AG09309 (cell line): ENCODE measurements around the gene DNAJC8.

ENCODE experiments used
- DNase-seq: peaks from one replicate; pipeline ENCODE4 v3.0.0-alpha.2; 2010; ENCODE audit warnings: low read depth
- H3K4me3 ChIP-seq: 2 replicates; pipeline ENCODE4 v1.5.1; 2011; ENCODE audit warnings: mild to moderate bottlenecking, low read depth, low read length, moderate library complexity; ENCODE audit not compliant: control insufficient read depth
- TF ChIP-seq, protein P1 (sequence below): IDR thresholded peaks from 2 replicates; pipeline ENCODE4 v1.5.1; 2011; ENCODE audit warnings: mild to moderate bottlenecking, low read depth, low read length, inconsistent platforms; ENCODE audit not compliant: insufficient read depth, control insufficient read depth; ENCODE audit errors: missing control alignments

Gene DNAJC8

DNA sequence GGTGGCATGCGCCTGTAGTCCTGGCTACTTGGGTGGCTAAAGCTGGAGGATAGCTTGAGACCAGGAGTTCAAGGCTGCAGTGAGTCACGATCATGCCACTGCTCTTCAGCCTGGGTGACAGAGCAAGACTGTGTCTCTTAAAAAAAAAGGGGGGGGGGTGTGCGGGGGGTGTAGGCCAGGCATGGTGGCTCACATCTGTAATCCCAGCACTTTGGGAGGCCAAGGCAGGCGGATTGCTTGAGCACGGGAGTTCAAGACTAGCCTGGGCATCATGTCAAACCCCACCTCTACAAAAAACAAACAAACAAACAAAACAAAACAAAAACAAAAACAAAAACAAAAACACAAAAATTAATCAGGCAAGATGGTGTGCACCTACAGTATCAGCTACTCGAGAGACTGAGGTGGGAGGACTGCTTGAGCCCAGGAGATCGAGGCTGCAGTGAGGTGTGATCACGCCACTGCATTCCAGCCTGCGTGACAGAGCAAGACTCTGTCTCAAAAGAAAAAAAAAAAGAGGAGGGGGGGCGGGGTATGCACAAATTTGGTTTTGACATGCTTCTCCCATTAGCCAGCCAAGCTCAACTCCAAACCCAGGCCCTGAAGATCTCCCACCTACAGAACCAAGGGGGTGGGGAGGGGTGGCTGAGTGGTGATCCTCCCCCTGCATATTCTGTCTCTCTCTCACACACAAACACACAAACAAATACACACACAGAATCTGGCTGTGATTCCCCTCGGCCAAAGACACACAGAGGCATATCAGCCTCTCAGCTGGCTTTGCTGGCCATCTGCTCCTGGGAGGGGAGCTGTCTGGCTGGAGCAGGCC is 59.5 kb downstream of the DNAJC8 start:
- DNase-seq, result no peak
- TF ChIP-seq, protein P1, sequence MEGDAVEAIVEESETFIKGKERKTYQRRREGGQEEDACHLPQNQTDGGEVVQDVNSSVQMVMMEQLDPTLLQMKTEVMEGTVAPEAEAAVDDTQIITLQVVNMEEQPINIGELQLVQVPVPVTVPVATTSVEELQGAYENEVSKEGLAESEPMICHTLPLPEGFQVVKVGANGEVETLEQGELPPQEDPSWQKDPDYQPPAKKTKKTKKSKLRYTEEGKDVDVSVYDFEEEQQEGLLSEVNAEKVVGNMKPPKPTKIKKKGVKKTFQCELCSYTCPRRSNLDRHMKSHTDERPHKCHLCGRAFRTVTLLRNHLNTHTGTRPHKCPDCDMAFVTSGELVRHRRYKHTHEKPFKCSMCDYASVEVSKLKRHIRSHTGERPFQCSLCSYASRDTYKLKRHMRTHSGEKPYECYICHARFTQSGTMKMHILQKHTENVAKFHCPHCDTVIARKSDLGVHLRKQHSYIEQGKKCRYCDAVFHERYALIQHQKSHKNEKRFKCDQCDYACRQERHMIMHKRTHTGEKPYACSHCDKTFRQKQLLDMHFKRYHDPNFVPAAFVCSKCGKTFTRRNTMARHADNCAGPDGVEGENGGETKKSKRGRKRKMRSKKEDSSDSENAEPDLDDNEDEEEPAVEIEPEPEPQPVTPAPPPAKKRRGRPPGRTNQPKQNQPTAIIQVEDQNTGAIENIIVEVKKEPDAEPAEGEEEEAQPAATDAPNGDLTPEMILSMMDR, result no peak
- no peak overlapping the region for H3K4me3 ChIP-seq

DNA sequence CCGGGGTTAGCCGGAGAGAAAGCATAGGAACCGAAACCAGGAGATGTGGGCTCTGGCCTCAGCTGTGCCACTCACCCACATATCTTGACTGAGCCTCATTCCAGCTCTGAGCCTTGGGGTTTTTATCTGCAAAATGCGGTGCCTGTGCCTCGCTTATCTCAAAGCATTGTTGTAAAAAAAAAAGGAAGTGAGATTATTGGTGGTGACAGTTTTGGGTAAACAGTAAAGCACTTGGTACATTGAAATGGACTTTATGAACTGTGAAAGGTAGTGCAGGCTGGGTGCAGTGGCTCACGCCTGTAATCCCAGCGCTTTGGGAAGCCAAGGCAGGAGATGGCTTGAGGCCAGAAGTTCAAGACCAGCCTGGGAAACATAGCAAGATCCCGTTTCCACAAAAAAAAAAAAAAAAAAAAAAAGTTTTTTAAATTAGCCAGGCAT is 60.1 kb downstream of the DNAJC8 start:
- no peak overlapping the region for H3K4me3 ChIP-seq
- TF ChIP-seq, protein P1, result no peak
- DNase-seq, result no peak

DNA sequence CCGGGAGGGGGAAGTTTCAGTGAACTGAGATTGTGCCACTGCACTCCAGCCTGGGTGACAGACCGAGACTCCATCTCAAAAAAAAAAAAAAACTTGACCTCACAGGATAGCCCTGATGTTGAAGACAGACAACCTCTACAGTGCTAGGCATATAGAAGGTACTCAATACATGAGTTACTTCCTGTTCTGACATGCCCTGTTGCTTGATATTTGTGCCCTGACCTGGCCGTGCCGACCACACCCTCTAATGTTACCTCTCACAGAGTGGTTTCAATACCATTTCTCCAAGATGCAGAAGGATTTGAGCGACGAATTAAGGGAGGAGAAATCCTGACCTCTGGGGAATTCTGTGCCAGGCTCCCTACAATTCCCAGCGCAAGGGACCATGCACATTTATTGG is 61.6 kb downstream of the DNAJC8 start:
- no peak for DNase-seq
- H3K4me3 ChIP-seq, result no peak overlapping the region
- TF ChIP-seq, protein P1, result no peak

DNA sequence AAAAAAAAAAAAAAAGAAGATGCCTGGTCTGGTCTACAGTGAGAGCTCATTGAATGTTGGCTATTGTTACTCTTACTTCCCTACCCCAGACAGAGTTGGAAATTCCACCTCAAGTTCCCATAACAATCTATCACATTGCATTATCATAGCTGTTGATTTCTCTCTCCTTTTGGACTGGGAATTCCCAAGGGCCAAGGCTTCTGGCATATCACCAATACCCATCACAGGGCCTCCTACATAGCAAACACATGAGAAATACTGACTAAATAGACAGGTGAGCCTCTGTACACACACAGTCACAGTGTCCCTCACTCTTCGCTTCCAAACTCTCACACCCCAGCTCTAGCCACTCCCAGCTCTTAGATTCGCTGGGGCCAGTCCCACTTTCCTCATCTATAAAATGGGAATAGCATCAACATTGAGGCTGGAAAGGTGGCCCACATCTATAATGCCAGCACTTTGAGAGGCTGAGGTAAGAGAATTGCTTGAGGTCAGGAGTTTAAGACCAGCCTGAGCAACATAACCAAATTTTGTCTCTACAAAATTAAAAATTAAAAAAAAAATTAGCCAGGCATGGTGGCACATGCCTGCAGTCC is 62.7 kb downstream of the DNAJC8 start:
- DNase-seq, result no peak
- TF ChIP-seq, protein P1, result no peak
- H3K4me3 ChIP-seq, result no peak overlapping the region

DNA sequence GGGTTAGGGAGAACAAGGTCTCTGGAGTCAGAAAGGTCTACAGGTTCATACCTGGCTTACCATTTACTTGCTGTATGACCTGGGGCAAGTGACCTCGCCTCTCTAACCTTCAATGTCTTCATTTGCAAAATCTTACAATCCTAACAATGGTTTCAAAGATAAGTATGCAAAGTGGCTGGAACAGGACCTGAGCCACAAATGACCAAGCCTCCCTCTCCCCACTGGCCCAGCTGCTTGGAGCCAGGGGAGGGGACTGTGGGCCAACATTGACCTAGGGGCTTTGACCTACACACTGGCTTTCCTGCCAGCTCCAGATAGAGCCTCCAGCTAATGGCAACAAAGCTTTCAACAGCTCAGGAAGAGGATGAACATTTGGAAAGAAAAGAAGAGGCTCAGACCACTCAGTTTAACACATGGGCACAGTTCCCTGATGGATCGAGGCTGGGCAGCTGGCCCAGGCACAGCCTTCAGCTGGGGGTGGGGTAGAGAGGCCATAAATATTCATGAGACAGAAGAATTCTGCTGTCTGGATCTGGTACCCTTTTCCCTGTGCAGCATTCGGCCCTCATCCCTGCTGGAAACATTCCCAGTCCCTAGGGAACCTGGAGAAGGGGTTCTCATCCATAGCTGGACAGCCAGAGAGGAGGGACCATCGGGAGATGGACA is 69.2 kb downstream of the DNAJC8 start:
- no peak overlapping the region for H3K4me3 ChIP-seq
- TF ChIP-seq, protein P1, result no peak
- DNase-seq, result no peak

DNA sequence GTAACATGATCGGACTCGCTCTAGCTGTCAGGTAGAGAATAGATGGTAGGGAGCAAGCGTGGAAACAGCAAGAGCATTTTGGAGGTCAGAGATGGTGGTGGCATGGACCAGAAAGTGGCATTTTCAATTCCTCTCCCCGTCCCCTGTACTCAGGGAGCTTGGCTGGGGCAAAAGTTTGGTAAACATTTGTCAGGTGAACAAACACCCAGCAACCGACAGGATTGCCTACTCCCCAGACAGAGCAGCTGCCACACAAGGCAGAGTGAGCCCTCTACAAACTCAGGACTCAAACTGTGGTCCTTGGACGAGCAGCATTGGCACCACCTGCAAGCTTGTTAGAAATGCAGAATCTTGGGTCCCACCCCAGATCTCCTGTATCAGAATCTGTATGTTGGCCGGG is 70.7 kb downstream of the DNAJC8 start:
- no peak for DNase-seq
- TF ChIP-seq, protein P1, result no peak
- H3K4me3 ChIP-seq, result no peak overlapping the region
